ENCODE data around the gene TBL3. TPM values are rescaled to one million over a fixed set of nuclear protein-coding genes. Genes with fewer than 3 reads are reported as not detected.

Gene TBL3
- total and polyA plus RNA-seq, 9 of the 15 experiments (the other 6 are each of a cell fraction or from before 2014, with no cell fraction given) = 0.97 to 117 (median 24.5) TPM

DNA sequence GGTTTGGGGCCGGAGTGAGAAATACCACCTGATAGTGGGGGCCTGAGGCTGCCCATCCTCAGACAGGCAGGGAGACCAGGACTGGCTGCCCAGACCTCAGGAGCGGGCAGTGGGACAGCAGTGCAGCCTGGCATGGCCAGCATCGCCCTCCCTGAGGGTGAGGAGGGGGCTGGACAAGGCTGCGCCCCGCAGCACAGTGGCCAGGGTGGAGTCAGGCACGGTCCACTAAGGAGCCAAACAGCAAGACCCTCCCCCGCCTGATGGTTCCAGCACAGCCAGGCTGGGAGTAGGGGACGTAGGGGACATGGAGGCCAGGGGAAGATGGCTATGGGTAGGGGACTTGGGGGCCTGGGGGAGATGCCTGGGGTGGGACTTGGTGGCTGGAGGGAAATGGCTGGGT lies 34.5 kb downstream of the TBL3 start:
- Histone ChIP-seq H3K36me3 (ENCODE audit: control insufficient read depth, insufficient read depth, low read length) (peaks cover 66% of the 10 kb centered on the region; the same call in 2 of the 3 replicates), H3K27me3 (ENCODE audit: control insufficient read depth in 2 of 2, insufficient read depth in 2 of 2, low read length in 2 of 2) (no peaks in the 10 kb centered on the region), H2AFZ (ENCODE audit: low read depth, low read length) (no peak overlapping the region), H3K4me1 (replicated peaks in 1 of 2; ENCODE audit: control insufficient read depth in 2 of 2, insufficient read depth in 2 of 2, low read length in 2 of 2) (peaks cover 27 to 93% of the 10 kb centered on the region in 2 experiments), H3K79me2 (ENCODE audit: control insufficient read depth, insufficient read depth, low read length) (peaks cover 83% of the 10 kb centered on the region), H3K9me3 (replicated peaks; ENCODE audit: control insufficient read depth, insufficient read depth, low read depth, low read length) (no peaks in the 10 kb centered on the region), H3K4me3 (no peak overlapping the region), H3K9ac (ENCODE audit: insufficient read depth in 1 of 2, low read depth in 2 of 2, low read length in 2 of 2) (peak overlapping the region in 1 of 2 experiments; percentile 99; a peak in 2 of 4 replicates), H4K20me1 (replicated peaks; ENCODE audit: control insufficient read depth, insufficient read depth, low read length) (peaks cover 46% of the 10 kb centered on the region), H3K9me1 (ENCODE audit: control insufficient read depth, insufficient read depth, low read length) (peaks cover 19% of the 10 kb centered on the region), H3K27ac (ENCODE audit: extremely low read depth, low read depth, low read length) (no peak overlapping the region), H3K4me2 (ENCODE audit: insufficient read depth, low read length) (no peak overlapping the region)
- 86% methylated on average over 7 of the region's 8 CpGs for WGBS (ENCODE audit: insufficient coverage, low coverage, missing lambda C conversion rate)
- POLR2A ChIA-PET = interaction anchor here (0.6 to 1.1 kb wide), 2 partner anchors 141 to 145 kb away, joined by 3 read pairs; no protein-coding TSS in a partner anchor
- no TSS peak for BruUV-seq (replicated peaks)
- CTCF ChIA-PET (ENCODE audit: low intra/inter-chr PET ratio) = no interaction called here
- in situ Hi-C loops (cut with MboI) = no loop called here
- FAIRE-seq (no peak), DNase-seq (ENCODE audit: extremely low read depth in 1 of 4, low spot score in 3 of 4) (no peak), ATAC-seq (no peak)
- TF ChIP-seq, protein P1, sequence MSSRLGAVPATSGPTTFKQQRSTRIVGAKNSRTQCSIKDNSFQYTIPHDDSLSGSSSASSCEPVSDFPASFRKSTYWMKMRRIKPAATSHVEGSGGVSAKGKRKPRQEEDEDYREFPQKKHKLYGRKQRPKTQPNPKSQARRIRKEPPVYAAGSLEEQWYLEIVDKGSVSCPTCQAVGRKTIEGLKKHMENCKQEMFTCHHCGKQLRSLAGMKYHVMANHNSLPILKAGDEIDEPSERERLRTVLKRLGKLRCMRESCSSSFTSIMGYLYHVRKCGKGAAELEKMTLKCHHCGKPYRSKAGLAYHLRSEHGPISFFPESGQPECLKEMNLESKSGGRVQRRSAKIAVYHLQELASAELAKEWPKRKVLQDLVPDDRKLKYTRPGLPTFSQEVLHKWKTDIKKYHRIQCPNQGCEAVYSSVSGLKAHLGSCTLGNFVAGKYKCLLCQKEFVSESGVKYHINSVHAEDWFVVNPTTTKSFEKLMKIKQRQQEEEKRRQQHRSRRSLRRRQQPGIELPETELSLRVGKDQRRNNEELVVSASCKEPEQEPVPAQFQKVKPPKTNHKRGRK (tag; IDR thresholded peaks at IDR 0.05) = no peak
- 0 out of 2 replicates have a peak, but pooled peaks have one; percentile 1 for TF ChIP-seq POLR2AphosphoS5 (IDR thresholded peaks at IDR 0.05; ENCODE audit: control insufficient read depth, insufficient read depth, low read depth, low read length)
- intact Hi-C loops (cut with micrococcal nuclease) = no loop called here
